Left forelimb (tissue), 1 donor: ENCODE data around the gene LRRC32.
A peak's percentile ranks its signal among the peaks of the same experiment; 100 is the strongest.

Experiments used
- DNase-seq: peaks from one replicate; pipeline ENCODE4 v3.0.0-alpha.2; 2018; ENCODE audit warnings: low spot score

LRRC32 gene

GRCh38 chr11:76680518-76681425 lies 10.2 kb upstream of the LRRC32 start:
- peak; percentile 81 for DNase-seq

GRCh38 chr11:76678321-76678720 lies 7.8 kb upstream of the LRRC32 start:
- no peak for DNase-seq

GRCh38 chr11:76677458-76677765 lies 6.9 kb upstream of the LRRC32 start:
- DNase-seq, result no peak

GRCh38 chr11:76676636-76677457 lies 6.3 kb upstream of the LRRC32 start:
- DNase-seq, result no peak

GRCh38 chr11:76674517-76675400 lies 4.2 kb upstream of the LRRC32 start:
- no peak for DNase-seq

GRCh38 chr11:76673176-76674142 lies 2.9 kb upstream of the LRRC32 start:
- no peak for DNase-seq

GRCh38 chr11:76672431-76673175 lies 2.1 kb upstream of the LRRC32 start:
- DNase-seq, result no peak

GRCh38 chr11:76671626-76672309 lies 1.2 kb upstream of the LRRC32 start:
- DNase-seq, result no peak

- DNase-seq, result no peak
Measured at GRCh38 chr11:76671237-76671592, 668 bp upstream of the LRRC32 start.

- DNase-seq, result no peak
Measured at GRCh38 chr11:76669901-76670484, 554 bp downstream of the LRRC32 start.

- peak; percentile 20 for DNase-seq
Measured at GRCh38 chr11:76668362-76669155, 2.0 kb downstream of the LRRC32 start.

- DNase-seq, result peak; percentile 55
Measured at GRCh38 chr11:76667856-76668255, 2.7 kb downstream of the LRRC32 start.

- peak; percentile 58 for DNase-seq
Measured at GRCh38 chr11:76667271-76667818, 3.2 kb downstream of the LRRC32 start.

- DNase-seq, result no peak
Measured at GRCh38 chr11:76666830-76667229, 3.7 kb downstream of the LRRC32 start.

GRCh38 chr11:76666408-76666807 lies 4.1 kb downstream of the LRRC32 start:
- peak; percentile 64 for DNase-seq

- DNase-seq, result peak; percentile 47
Measured at GRCh38 chr11:76665921-76666351, 4.6 kb downstream of the LRRC32 start.

GRCh38 chr11:76665172-76665571 lies 5.4 kb downstream of the LRRC32 start:
- DNase-seq, result peak; percentile 42

GRCh38 chr11:76664578-76665061 lies 5.9 kb downstream of the LRRC32 start:
- peak; percentile 53 for DNase-seq
